Testis (tissue), 3 donors: ENCODE results near the gene SLC25A21. TPM values are rescaled to one million over a fixed set of nuclear protein-coding genes. Genes with fewer than 3 reads are reported as not detected.

Experiments
- DNase-seq: peaks from one replicate; pipeline ENCODE4 v3.0.0-alpha.2; 2019
- H3K27ac ChIP-seq, 2 donors: fragments of 200-600 bp; sonication (generic); one replicate each; pipeline ENCODE4 v1.5.1; 2019
- H3K27me3 ChIP-seq: fragments of 200-600 bp; sonication (generic); one replicate; pipeline ENCODE4 v1.5.1; 2019
- H3K36me3 ChIP-seq: fragments of 200-600 bp; sonication (generic); one replicate; pipeline ENCODE4 v1.5.1; 2017; ENCODE audit warnings: low read depth; ENCODE audit errors: missing control alignments
- H3K4me1 ChIP-seq: fragments of 200-600 bp; sonication (generic); one replicate; pipeline ENCODE4 v1.5.1; 2019
- H3K4me3 ChIP-seq, 2 donors: fragments of 200-600 bp; sonication (generic); one replicate each; pipeline ENCODE4 v1.5.1; 2017 to 2019
- H3K9me3 ChIP-seq: fragments of 200-600 bp; sonication (generic); one replicate; pipeline ENCODE4 v1.5.1; 2017
- CTCF ChIP-seq, 3 experiments: fragments of 450-650 bp in 2 of 3; fragments of 200-600 bp in 1 of 3; sonication (generic) in 1 of 3; IDR thresholded peaks; one replicate each; pipeline ENCODE4 v1.5.1; 2016 to 2019; ENCODE audit warnings: antibody characterized with exemption in 3 of 3, mild to moderate bottlenecking in 2 of 3, moderate library complexity in 1 of 3
- POLR2A ChIP-seq: fragments of 450-650 bp; IDR thresholded peaks from one replicate; pipeline ENCODE4 v1.6.1; 2017; ENCODE audit warnings: antibody characterized with exemption, mild to moderate bottlenecking, moderate library complexity
- WGBS, 2 donors: methylation state at CpG; one replicate each; pipeline ENCODE4 v1.1.5; 2018; 5-methylcytosine and 5-hydroxymethylcytosine counted together
- intact Hi-C: fragments of 100-400 bp; cut with DNase I; formaldehyde crosslinking; loops from one replicate; pipeline ENCODE4 v1.15.1; 2023; ENCODE audit warnings: low total_unique reads
- polyA plus RNA-seq: library from polyadenylated mRNA; stranded (reverse); fragments of 350-450 nt; fragmentation: Illumina TruSeq; extraction: RNeasy Lipid Tissue Mini Kit (QIAGEN cat#74804); gene quantifications from one replicate; pipeline ENCODE4 v1.2.3, GENCODE V29; 2014; ENCODE audit warnings: low read depth, low replicate concordance; ENCODE audit not compliant: insufficient read depth
- total RNA-seq, 2 donors: library from RNA; depleted of rRNA; stranded (reverse); fragments of >200 nt; gene quantifications; one replicate each; pipeline ENCODE4 v1.2.3, GENCODE V29; 2016

Gene SLC25A21
- total and polyA plus RNA-seq, 3 donors from 2014 or later = 4.4 to 16.0 (median 13.6) TPM

DNA sequence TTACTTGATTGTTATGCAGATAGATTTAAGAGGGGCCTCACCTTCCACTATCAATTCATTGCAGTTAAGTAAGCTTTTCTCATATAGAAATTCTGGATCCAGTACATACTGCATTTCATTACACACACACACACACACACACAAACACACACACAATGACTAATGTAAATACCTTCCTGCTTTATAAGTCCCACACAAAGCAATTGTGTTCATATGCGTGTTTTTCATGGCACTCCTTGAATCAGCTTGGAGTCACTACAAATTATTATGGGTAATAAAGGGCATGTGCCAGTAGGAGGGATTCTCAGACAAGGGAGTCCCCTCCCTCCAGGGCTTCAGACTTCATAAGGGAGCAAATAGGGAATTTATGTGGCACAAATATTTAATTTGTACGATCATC lies 29.9 kb upstream of the SLC25A21 start:
- Histone ChIP-seq H3K36me3 (no peaks in the 10 kb centered on the region), H3K27ac (no peak overlapping the region), H3K27me3 (no peaks in the 10 kb centered on the region), H3K9me3 (no peaks in the 10 kb centered on the region), H3K4me3 (no peak overlapping the region), H3K4me1 (peaks cover 11% of the 10 kb centered on the region)
- WGBS, 2 donors = 94 to 95% methylated on average over 2 of the region's 2 CpGs
- intact Hi-C loops = no loop called here
- TF ChIP-seq POLR2A = no peak
- TF ChIP-seq CTCF (IDR thresholded peaks at IDR 0.05) = no peak
- no peak for DNase-seq

- Histone ChIP-seq H3K27ac (no peak overlapping the region), H3K4me1 (peaks cover 11% of the 10 kb centered on the region), H3K9me3 (no peaks in the 10 kb centered on the region), H3K36me3 (no peaks in the 10 kb centered on the region), H3K27me3 (no peaks in the 10 kb centered on the region), H3K4me3 (no peak overlapping the region)
- intact Hi-C loops = no loop called here
- TF ChIP-seq CTCF (IDR thresholded peaks at IDR 0.05) = no peak
- TF ChIP-seq POLR2A = no peak
- 83 to 88% methylated on average over 2 of the region's 2 CpGs for WGBS, 2 donors
- no peak for DNase-seq
These were observed 29.3 kb upstream of the SLC25A21 start for GRCh38 chr14:37201724-37202123.

DNA sequence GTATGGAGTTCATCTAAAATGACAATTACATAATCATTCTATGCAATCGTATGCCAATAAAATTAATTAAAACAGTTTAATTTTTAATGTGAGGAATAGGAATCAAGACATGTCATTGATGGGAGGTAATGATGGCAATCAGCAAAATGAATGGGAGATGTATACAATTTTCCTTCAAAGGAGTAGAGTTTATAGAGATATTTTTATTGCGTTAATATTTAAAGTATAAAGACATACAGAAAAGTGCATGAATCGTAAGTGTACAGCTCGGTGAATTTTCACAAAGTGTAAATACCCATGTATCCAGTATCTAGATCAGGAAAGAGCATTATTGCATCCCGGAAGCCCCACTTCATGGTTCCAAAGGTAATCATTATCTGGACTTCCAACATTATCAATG lies 26.5 kb upstream of the SLC25A21 start:
- no peak for TF ChIP-seq CTCF (IDR thresholded peaks at IDR 0.05)
- TF ChIP-seq POLR2A = no peak
- H3K9me3 ChIP-seq = no peaks in the 10 kb centered on the region
- H3K27me3 ChIP-seq = no peaks in the 10 kb centered on the region
- peak overlapping the region in 1 of 2 donors; percentile 68 for H3K4me3 ChIP-seq
- H3K36me3 ChIP-seq = no peaks in the 10 kb centered on the region
- peak overlapping the region in 1 of 2 donors; percentile 90 for H3K27ac ChIP-seq
- H3K4me1 ChIP-seq = peaks cover 11% of the 10 kb centered on the region
- intact Hi-C loops = no loop called here
- no peak for DNase-seq
- 68 to 74% methylated on average over 5 of the region's 5 CpGs for WGBS, 2 donors

GRCh38 chr14:37198273-37198598 lies 25.8 kb upstream of the SLC25A21 start:
- Histone ChIP-seq H3K36me3 (no peaks in the 10 kb centered on the region), H3K4me1 (peaks cover 11% of the 10 kb centered on the region), H3K9me3 (no peaks in the 10 kb centered on the region), H3K27me3 (no peaks in the 10 kb centered on the region), H3K27ac (peak overlapping the region; percentile 83 to 90), H3K4me3 (peak overlapping the region; percentile 66 to 68)
- intact Hi-C loops = no loop called here
- DNase-seq = no peak
- WGBS, 2 donors = 3 to 4% methylated on average over 9 to 11 of the region's 11 CpGs
- TF ChIP-seq CTCF (IDR thresholded peaks at IDR 0.05) = no peak
- TF ChIP-seq POLR2A = no peak

DNA sequence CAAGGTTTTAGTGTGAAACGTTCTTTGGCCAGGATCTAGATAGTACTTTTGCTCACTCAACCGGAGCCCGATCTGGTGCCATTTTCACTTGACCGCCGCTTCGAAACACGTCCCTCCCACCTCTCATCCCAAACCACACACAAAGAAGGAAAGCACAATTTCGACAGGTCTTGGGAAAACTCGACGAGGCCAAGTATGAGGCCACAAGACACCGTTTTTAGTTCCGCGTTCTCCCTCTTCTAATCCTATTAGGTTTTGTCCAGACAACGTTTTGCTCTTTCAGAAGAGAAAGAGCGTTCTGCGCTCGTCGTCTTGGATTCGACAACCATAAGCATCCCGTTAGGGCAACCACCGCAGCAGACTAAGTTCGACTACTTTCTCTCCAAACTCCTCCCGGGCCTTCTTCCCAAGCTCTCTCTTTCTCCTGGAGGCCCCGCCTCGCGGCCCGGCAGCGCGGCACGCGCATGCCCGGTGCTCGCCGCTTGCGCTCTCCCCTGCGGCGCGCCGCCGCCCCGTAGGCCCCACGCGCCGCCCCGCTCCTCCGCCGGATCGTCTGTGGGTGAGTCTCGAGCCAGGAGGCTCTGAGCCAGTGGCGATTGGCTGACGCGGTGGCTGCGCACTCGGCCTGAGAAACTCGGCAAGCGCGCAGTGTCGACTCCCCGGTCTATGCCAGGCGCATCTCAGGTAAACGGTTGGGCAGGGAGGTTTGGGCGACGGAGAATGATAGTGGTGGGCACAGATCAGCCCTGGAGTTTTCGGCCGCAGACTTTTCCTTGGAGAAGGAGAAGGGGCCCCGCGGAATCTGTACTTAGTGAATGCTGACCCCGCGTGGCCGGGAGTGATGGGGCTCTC lies 25.2 kb upstream of the SLC25A21 start, which contains the start of gene MIPOL1:
MIPOL1 (plus strand) TSS at position 517 of the 852 bp plus-strand sequence. CDS start 49,952 bp downstream, outside the sequence.
- no peaks in the 10 kb centered on the region for H3K9me3 ChIP-seq
- TF ChIP-seq CTCF (IDR thresholded peaks at IDR 0.05) = peak; percentile 22 to 41 (median 30)
- TF ChIP-seq POLR2A = peak; percentile 3
- H3K36me3 ChIP-seq = no peaks in the 10 kb centered on the region
- intact Hi-C loops = no loop called here
- H3K27me3 ChIP-seq = no peaks in the 10 kb centered on the region
- peak; percentile 88 for DNase-seq
- H3K27ac ChIP-seq = peak within 1 kb of the TSS; percentile 83 to 90
- H3K4me3 ChIP-seq = peak within 1 kb of the TSS; percentile 66 to 68
- H3K4me1 ChIP-seq = peaks cover 11% of the 10 kb centered on the region
- WGBS, 2 donors = 0 to 1% methylated on average over 23 to 64 of the region's 70 CpGs
